A549 (cell line): ENCODE data around the gene EXT2.

Source experiments
- CEBPB ChIP-seq, 2 experiments: fragments of >200 bp in 1 of 2; sonication (Bioruptor Twin) in 1 of 2; formaldehyde crosslinking in 1 of 2; IDR thresholded peaks; 2 replicates each; pipeline ENCODE4 v1.6.1; 2012 to 2016
- CTCF ChIP-seq: fragments of >200 bp; sonication (Bioruptor Twin); formaldehyde crosslinking; IDR thresholded peaks from 3 replicates; pipeline ENCODE4 v1.5.1; 2016
- E2F6 ChIP-seq: IDR thresholded peaks from 2 replicates; pipeline ENCODE4 v1.6.1; 2012; ENCODE audit warnings: low read depth, borderline replicate concordance
- JUN ChIP-seq, 2 experiments: fragments of >200 bp; sonication (Bioruptor Twin); formaldehyde crosslinking; IDR thresholded peaks; 2 replicates in 1 of 2; 3 replicates in 1 of 2; pipeline ENCODE4 v1.6.1; 2016 to 2017
- MAX ChIP-seq: IDR thresholded peaks from 2 replicates; pipeline ENCODE4 v1.6.1; 2012
- POLR2A ChIP-seq: IDR thresholded peaks from 2 replicates; pipeline ENCODE4 v1.6.1; 2012; ENCODE audit warnings: mild to moderate bottlenecking, low read length
- RAD21 ChIP-seq, 2 experiments: fragments of >200 bp in 1 of 2; sonication (Bioruptor Twin) in 1 of 2; formaldehyde crosslinking in 1 of 2; IDR thresholded peaks in 1 of 2; conservative IDR thresholded peaks in 1 of 2; 2 replicates in 1 of 2; 3 replicates in 1 of 2; pipeline ENCODE4 v1.6.1; 2012 to 2018; ENCODE audit warnings: inconsistent platforms in 1 of 2
- RCOR1 ChIP-seq: fragments of 150-350 bp; IDR thresholded peaks from 2 replicates; pipeline ENCODE4 v1.6.1; 2014; ENCODE audit warnings: antibody characterized with exemption, low read length, low read depth
- REST ChIP-seq: fragments of 200-600 bp; sonication (generic); IDR thresholded peaks from 2 replicates; pipeline ENCODE4 v1.6.1; 2016; ENCODE audit warnings: antibody characterized with exemption, mild to moderate bottlenecking, moderate library complexity
- SMC3 ChIP-seq: fragments of >200 bp; sonication (Bioruptor Twin); formaldehyde crosslinking; IDR thresholded peaks from 3 replicates; pipeline ENCODE4 v1.6.1; 2018; ENCODE audit warnings: inconsistent platforms

- TF ChIP-seq RAD21 (conservative IDR thresholded peaks at IDR 0.05 in 1 of 2, IDR thresholded peaks at IDR 0.05 in 1 of 2): no peak
- TF ChIP-seq CTCF: no peak
- TF ChIP-seq POLR2A: no peak
- no peak for TF ChIP-seq SMC3
- TF ChIP-seq JUN (IDR thresholded peaks at IDR 0.05): no peak
- TF ChIP-seq E2F6: no peak
- TF ChIP-seq MAX: no peak
- no peak for TF ChIP-seq RCOR1
- TF ChIP-seq CEBPB (IDR thresholded peaks at IDR 0.05): no peak
- TF ChIP-seq REST: no peak
Measured at GRCh38 chr11:44180107-44180506, 84.6 kb downstream of the EXT2 start.
